Measurements from ENCODE around the gene CES3. TPM values are rescaled to one million over a fixed set of nuclear protein-coding genes. Genes with fewer than 3 reads are reported as not detected.

Gene CES3
- total and polyA plus RNA-seq, 3 donors from 2014 or later: 1.5 to 4.5 (median 4.1) TPM

- no peaks in the 10 kb centered on the region for H3K27me3 ChIP-seq
- no peak for DNase-seq
- WGBS, 2 donors: 66 to 77% methylated on average over 7 of the region's 7 CpGs
- peaks cover 10% of the 10 kb centered on the region for H3K4me1 ChIP-seq
- H3K9me3 ChIP-seq: no peaks in the 10 kb centered on the region
- no peak overlapping the region for H3K4me3 ChIP-seq
- intact Hi-C loops (cut with DNase I; ENCODE audit: low total_unique reads): no loop called here
- H3K27ac ChIP-seq: no peak overlapping the region
- no peaks in the 10 kb centered on the region for H3K36me3 ChIP-seq (ENCODE audit: low read depth, missing control alignments)
- TF ChIP-seq CTCF (IDR thresholded peaks at IDR 0.05) (no peak), POLR2A (IDR thresholded peaks at IDR 0.05) (no peak)
These were observed 46.0 kb upstream of the CES3 start for GRCh38 chr16:66915041-66915440.

GRCh38 chr16:66916518-66916917 is 44.5 kb upstream of the CES3 start:
- Histone ChIP-seq H3K4me1 (peaks cover 16% of the 10 kb centered on the region), H3K27ac (no peak overlapping the region), H3K27me3 (no peaks in the 10 kb centered on the region), H3K36me3 (ENCODE audit: low read depth, missing control alignments) (no peaks in the 10 kb centered on the region), H3K9me3 (no peaks in the 10 kb centered on the region), H3K4me3 (no peak overlapping the region)
- 91 to 93% methylated on average over 6 of the region's 6 CpGs for WGBS, 2 donors
- intact Hi-C loops (cut with DNase I; ENCODE audit: low total_unique reads): no loop called here
- DNase-seq: no peak
- no peak for TF ChIP-seq CTCF (IDR thresholded peaks at IDR 0.05)
- no peak for TF ChIP-seq POLR2A (IDR thresholded peaks at IDR 0.05)

GRCh38 chr16:66917741-66918140 is 43.3 kb upstream of the CES3 start:
- peaks cover 18% of the 10 kb centered on the region for H3K4me1 ChIP-seq
- H3K4me3 ChIP-seq: no peak overlapping the region
- no peaks in the 10 kb centered on the region for H3K36me3 ChIP-seq (ENCODE audit: low read depth, missing control alignments)
- no peaks in the 10 kb centered on the region for H3K27me3 ChIP-seq
- DNase-seq: no peak
- H3K9me3 ChIP-seq: no peaks in the 10 kb centered on the region
- TF ChIP-seq POLR2A (IDR thresholded peaks at IDR 0.05) (no peak), CTCF (IDR thresholded peaks at IDR 0.05) (no peak)
- intact Hi-C loops (cut with DNase I; ENCODE audit: low total_unique reads): no loop called here
- no peak overlapping the region for H3K27ac ChIP-seq
- 82 to 90% methylated on average over 7 to 9 of the region's 9 CpGs for WGBS, 2 donors

GRCh38 chr16:66918355-66918754 is 42.7 kb upstream of the CES3 start:
- no peak overlapping the region for H3K27ac ChIP-seq
- TF ChIP-seq CTCF (IDR thresholded peaks at IDR 0.05) (no peak), POLR2A (IDR thresholded peaks at IDR 0.05) (no peak)
- H3K4me1 ChIP-seq: peaks cover 24% of the 10 kb centered on the region
- H3K36me3 ChIP-seq (ENCODE audit: low read depth, missing control alignments): no peaks in the 10 kb centered on the region
- intact Hi-C loops (cut with DNase I; ENCODE audit: low total_unique reads): no loop called here
- 87 to 92% methylated on average over 4 to 6 of the region's 6 CpGs for WGBS, 2 donors
- no peaks in the 10 kb centered on the region for H3K27me3 ChIP-seq
- DNase-seq: no peak
- H3K9me3 ChIP-seq: no peaks in the 10 kb centered on the region
- H3K4me3 ChIP-seq: no peak overlapping the region

- Histone ChIP-seq H3K27ac (no peak within 1 kb of the TSS), H3K4me1 (peaks cover 27% of the 10 kb centered on the region), H3K9me3 (no peaks in the 10 kb centered on the region), H3K27me3 (no peaks in the 10 kb centered on the region), H3K4me3 (no peak within 1 kb of the TSS), H3K36me3 (ENCODE audit: low read depth, missing control alignments) (no peaks in the 10 kb centered on the region)
- 77 to 78% methylated on average over 5 to 7 of the region's 7 CpGs for WGBS, 2 donors
- no peak for DNase-seq
- TF ChIP-seq POLR2A (IDR thresholded peaks at IDR 0.05) (no peak), CTCF (IDR thresholded peaks at IDR 0.05) (no peak)
- intact Hi-C loops (cut with DNase I; ENCODE audit: low total_unique reads): no loop called here
These were observed 42.1 kb upstream of the CES3 start, which contains the start of gene CDH16 for GRCh38 chr16:66918803-66919568. TSS of gene CDH16 (minus strand) at chr16:66918885. CDS start at chr16:66918065, 820 bp downstream.

Measured in testis (tissue), 3 donors.